HEK293T (cell line): ENCODE data around the gene CRADD.

ENCODE experiments used
- BHLHE40 ChIP-seq: fragments of 450-650 bp; IDR thresholded peaks from 2 replicates; pipeline ENCODE4 v1.6.1; 2016; ENCODE audit warnings: mild to moderate bottlenecking, moderate library complexity, borderline replicate concordance
- ELF4 ChIP-seq: fragments of 450-650 bp; IDR thresholded peaks from 2 replicates; pipeline ENCODE4 v1.6.1; 2017; ENCODE audit warnings: antibody characterized with exemption
- FOXA1 ChIP-seq: fragments of 450-650 bp; IDR thresholded peaks from 2 replicates; pipeline ENCODE4 v1.6.1; 2016; ENCODE audit warnings: mild to moderate bottlenecking
- FOXK2 ChIP-seq: fragments of 450-650 bp; IDR thresholded peaks from 2 replicates; pipeline ENCODE4 v1.6.1; 2016; ENCODE audit warnings: mild to moderate bottlenecking
- FOXM1 ChIP-seq: fragments of 450-650 bp; IDR thresholded peaks from 2 replicates; pipeline ENCODE4 v1.6.1; 2017; ENCODE audit warnings: mild to moderate bottlenecking, borderline replicate concordance
- PKNOX1 ChIP-seq: fragments of 450-650 bp; IDR thresholded peaks from 2 replicates; pipeline ENCODE4 v1.6.1; 2016
- SP1 ChIP-seq: fragments of 450-650 bp; IDR thresholded peaks from 2 replicates; pipeline ENCODE4 v1.6.1; 2017

- TF ChIP-seq BHLHE40 (no peak), FOXM1 (no peak), ELF4 (no peak), SP1 (no peak), FOXA1 (no peak), PKNOX1 (no peak), FOXK2 (no peak)
These were observed 136.0 kb downstream of the CRADD start for GRCh38 chr12:93813186-93813585.
